Gastroesophageal sphincter (tissue), 3 donors: ENCODE measurements around the gene CNTRL.

Source experiments
- EP300 ChIP-seq: sonication (generic); formaldehyde crosslinking; IDR thresholded peaks from one replicate; pipeline ENCODE4 v1.6.1; 2017; ENCODE audit warnings: antibody characterized with exemption, mild to moderate bottlenecking
- POLR2A ChIP-seq, 2 donors: fragments of 450-650 bp; IDR thresholded peaks; one replicate each; pipeline ENCODE4 v1.6.1; 2017; ENCODE audit warnings: antibody characterized with exemption in 2 of 2, mild to moderate bottlenecking in 2 of 2, moderate library complexity in 1 of 2
- POLR2AphosphoS5 ChIP-seq: sonication (generic); formaldehyde crosslinking; IDR thresholded peaks from one replicate; pipeline ENCODE4 v1.6.1; 2017; ENCODE audit warnings: antibody characterized with exemption
- TF ChIP-seq, protein P1 (sequence below), 4 experiments: fragments of 200-600 bp in 2 of 4; fragments of 450-650 bp in 2 of 4; sonication (generic) in 1 of 4; IDR thresholded peaks; one replicate each; pipeline ENCODE4 v1.5.1; 2017 to 2019; ENCODE audit warnings: antibody characterized with exemption in 4 of 4, mild to moderate bottlenecking in 2 of 4, moderate library complexity in 2 of 4

DNA sequence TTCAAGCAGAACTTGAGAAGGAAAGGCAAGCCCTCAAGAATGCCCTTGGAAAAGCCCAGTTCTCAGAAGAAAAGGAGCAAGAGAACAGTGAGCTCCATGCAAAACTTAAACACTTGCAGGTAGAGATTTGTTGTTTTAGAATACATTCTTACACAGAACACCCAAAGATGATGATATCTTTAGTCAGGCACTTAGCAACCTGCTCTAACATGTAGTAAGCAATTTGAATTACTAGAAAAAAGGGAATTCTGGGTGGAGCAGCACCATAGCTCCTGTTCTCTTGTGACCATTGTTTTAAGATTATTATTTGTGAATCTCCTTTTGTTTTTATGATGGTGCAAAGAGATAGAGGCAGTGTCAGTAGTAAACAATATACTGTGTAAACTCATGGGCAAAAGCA is 63.8 kb downstream of the CNTRL start:
- TF ChIP-seq POLR2A (IDR thresholded peaks at IDR 0.05) = no peak
- TF ChIP-seq, protein P1, sequence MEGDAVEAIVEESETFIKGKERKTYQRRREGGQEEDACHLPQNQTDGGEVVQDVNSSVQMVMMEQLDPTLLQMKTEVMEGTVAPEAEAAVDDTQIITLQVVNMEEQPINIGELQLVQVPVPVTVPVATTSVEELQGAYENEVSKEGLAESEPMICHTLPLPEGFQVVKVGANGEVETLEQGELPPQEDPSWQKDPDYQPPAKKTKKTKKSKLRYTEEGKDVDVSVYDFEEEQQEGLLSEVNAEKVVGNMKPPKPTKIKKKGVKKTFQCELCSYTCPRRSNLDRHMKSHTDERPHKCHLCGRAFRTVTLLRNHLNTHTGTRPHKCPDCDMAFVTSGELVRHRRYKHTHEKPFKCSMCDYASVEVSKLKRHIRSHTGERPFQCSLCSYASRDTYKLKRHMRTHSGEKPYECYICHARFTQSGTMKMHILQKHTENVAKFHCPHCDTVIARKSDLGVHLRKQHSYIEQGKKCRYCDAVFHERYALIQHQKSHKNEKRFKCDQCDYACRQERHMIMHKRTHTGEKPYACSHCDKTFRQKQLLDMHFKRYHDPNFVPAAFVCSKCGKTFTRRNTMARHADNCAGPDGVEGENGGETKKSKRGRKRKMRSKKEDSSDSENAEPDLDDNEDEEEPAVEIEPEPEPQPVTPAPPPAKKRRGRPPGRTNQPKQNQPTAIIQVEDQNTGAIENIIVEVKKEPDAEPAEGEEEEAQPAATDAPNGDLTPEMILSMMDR (IDR thresholded peaks at IDR 0.05) = no peak
- TF ChIP-seq EP300 = no peak
- no peak for TF ChIP-seq POLR2AphosphoS5
